Naive thymus-derived CD4-positive, alpha-beta T cell (primary cell): ENCODE data around the gene PHACTR4. TPM values are rescaled to one million over a fixed set of nuclear protein-coding genes. Genes with fewer than 3 reads are reported as not detected.

Experiments used
- ATAC-seq: fragments of 150-1000 bp; cut with Tn5 transposase; 2 replicates; pipeline ENCODE4 v1.10.0; 2021; ENCODE audit warnings: mild to moderate bottlenecking, moderate library complexity
- CTCF ChIA-PET: fragments of 350-600 bp; sonication (Branson Sonifier 250); formaldehyde crosslinking; loops from one replicate; lab custom pipeline; 2021; ENCODE audit warnings: antibody characterized with exemption; lab: Charles Lee
- POLR2A ChIA-PET: fragments of 350-600 bp; sonication (Branson Sonifier 250); formaldehyde crosslinking; loops from one replicate; lab custom pipeline; 2021; ENCODE audit warnings: antibody characterized with exemption, inconsistent platforms; lab: Charles Lee
- DNase-seq, 9 donors: peaks; one replicate each; pipeline versions ENCODE4 v3.0.0 to v3.0.0-alpha.2; 2020 to 2022; ENCODE audit warnings: mixed read lengths in 1 of 9
- H3K27ac ChIP-seq: one replicate; pipeline ENCODE4 v1.7.0; 2013; ENCODE audit warnings: mild to moderate bottlenecking, low read depth, low read length, moderate library complexity
- H3K27me3 ChIP-seq, 2 donors: one replicate each; pipeline ENCODE4 v1.7.0; 2013; ENCODE audit warnings: low read length in 2 of 2, mild to moderate bottlenecking in 2 of 2, moderate library complexity in 2 of 2; ENCODE audit not compliant: control insufficient read depth in 2 of 2, insufficient read depth in 2 of 2
- H3K36me3 ChIP-seq, 3 experiments: 1 replicate in 2 of 3; 2 replicates in 1 of 3; pipeline ENCODE4 v1.7.0; 2013; ENCODE audit warnings: low read length in 3 of 3, mild to moderate bottlenecking in 3 of 3, moderate library complexity in 1 of 3; ENCODE audit not compliant: insufficient read depth in 3 of 3, control insufficient read depth in 2 of 3
- H3K4me1 ChIP-seq, 2 donors: one replicate each; pipeline ENCODE4 v1.7.0; 2013; ENCODE audit warnings: low read length in 2 of 2, mild to moderate bottlenecking in 2 of 2, moderate library complexity in 1 of 2; ENCODE audit not compliant: control insufficient read depth in 2 of 2, insufficient read depth in 2 of 2
- H3K4me3 ChIP-seq: 2 replicates; pipeline ENCODE4 v1.7.0; 2013; ENCODE audit warnings: mild to moderate bottlenecking, low read length
- H3K9me3 ChIP-seq, 3 experiments: 1 replicate in 2 of 3; 2 replicates in 1 of 3; pipeline ENCODE4 v1.7.0; 2013; ENCODE audit warnings: low read length in 3 of 3; ENCODE audit not compliant: control insufficient read depth in 2 of 3
- H3K27ac Mint-ChIP-seq, 9 donors: one replicate each; pipeline ENCODE4 v1.8.0; 2020 to 2022; ENCODE audit warnings: mixed read lengths in 9 of 9, mild to moderate bottlenecking in 8 of 9, moderate library complexity in 5 of 9, inconsistent platforms in 2 of 9
- H3K27me3 Mint-ChIP-seq, 5 donors: one replicate each; pipeline ENCODE4 v1.8.0; 2021 to 2022; ENCODE audit warnings: mixed read lengths in 5 of 5, mild to moderate bottlenecking in 1 of 5
- H3K36me3 Mint-ChIP-seq, 5 donors: one replicate each; pipeline ENCODE4 v1.8.0; 2020 to 2022; ENCODE audit warnings: mixed read lengths in 5 of 5, mild to moderate bottlenecking in 3 of 5, inconsistent platforms in 1 of 5
- H3K4me1 Mint-ChIP-seq, 7 donors: one replicate each; pipeline ENCODE4 v1.8.0; 2020 to 2022; ENCODE audit warnings: mixed read lengths in 7 of 7, mild to moderate bottlenecking in 3 of 7, inconsistent platforms in 1 of 7
- H3K4me3 Mint-ChIP-seq, 10 donors: one replicate each; pipeline ENCODE4 v1.8.0; 2020 to 2022; ENCODE audit warnings: mild to moderate bottlenecking in 10 of 10, mixed read lengths in 10 of 10, moderate library complexity in 6 of 10, inconsistent platforms in 2 of 10
- H3K9me3 Mint-ChIP-seq, 11 donors: one replicate each; pipeline ENCODE4 v1.8.0; 2020 to 2022; ENCODE audit warnings: mixed read lengths in 11 of 11, mild to moderate bottlenecking in 4 of 11, inconsistent platforms in 1 of 11, moderate library complexity in 1 of 11
- intact Hi-C, 2 donors: fragments of 100-400 bp; cut with micrococcal nuclease; formaldehyde crosslinking; loops; one replicate each; pipeline ENCODE4 v1.15.1; 2023
- polyA plus RNA-seq, 2 donors: library from polyadenylated mRNA; unstranded; fragments of 300-500 nt; fragmentation: Illumina TruSeq; gene quantifications; one replicate each; pipeline ENCODE4 v1.2.3, GENCODE V29; 2021
- total RNA-seq, 6 experiments: library from RNA in 5 of 6; stranded (reverse) in 5 of 6; gene quantifications; 1 replicate in 5 of 6; 2 replicates in 1 of 6; pipeline ENCODE4 v1.2.3 and lab custom pipeline; 2021 to 2026

Gene PHACTR4
- total and polyA plus RNA-seq, 7 experiments from 2014 or later: 8.5 to 29.0 (median 23.0) TPM

GRCh38 chr1:28507646-28508434 lies 138.3 kb downstream of the PHACTR4 start:
- Histone ChIP-seq H3K9me3 (no peaks in the 10 kb centered on the region), H3K4me3 (peak overlapping the region; percentile 79), H3K27ac (peak overlapping the region; percentile 88), H3K27me3 (no peaks in the 10 kb centered on the region), H3K36me3 (peaks cover 20 to 46% (median 21%) of the 10 kb centered on the region in 3 experiments), H3K4me1 (peaks cover 41 to 46% of the 10 kb centered on the region in 2 donors)
- intact Hi-C loops: loop anchor here (5.0 kb wide), 6 partner anchors 101 to 676 kb away; partner anchors contain the start of genes GMEB1 (in 2 of the 2), PHACTR4 (in 1 of the 2), PPP1R8 (in 1 of the 2) and SRSF4 (in 1 of the 2)
- Mint-ChIP-seq H3K27me3 (peaks cover 0 to 3% (median 0%) of the 10 kb centered on the region in 5 donors), H3K9me3 (peaks cover 0 to 3% (median 0%) of the 10 kb centered on the region in 11 donors), H3K4me3 (peak overlapping the region; percentile 94 to 100 (median 99)), H3K36me3 (peaks cover 0 to 59% (median 39%) of the 10 kb centered on the region in 5 donors), H3K27ac (peak overlapping the region; percentile 96 to 100 (median 99)), H3K4me1 (peaks cover 45 to 62% (median 55%) of the 10 kb centered on the region in 7 donors)
- DNase-seq (peak in 1 of 9 donors; percentile 35), ATAC-seq (no peak)
- ChIA-PET CTCF (interaction anchor here (0.8 to 1.6 kb wide), 4 partner anchors 9 to 229 kb away, joined by 3 to 8 read pairs (median 3); partner anchors contain the start of gene YTHDF2), POLR2A (interaction anchor here (0.7 to 6.4 kb wide), 12 partner anchors 10 to 1019 kb away, joined by 3 to 106 read pairs (median 4); partner anchors contain the start of genes ATP5IF1, PHACTR4, TAF12 and TRNAU1AP)

GRCh38 chr1:28508435-28508754 lies 138.9 kb downstream of the PHACTR4 start:
- Mint-ChIP-seq H3K4me1 (peaks cover 46 to 63% (median 55%) of the 10 kb centered on the region in 7 donors), H3K27ac (peak overlapping the region; percentile 85 to 100 (median 99)), H3K36me3 (peaks cover 0 to 59% (median 39%) of the 10 kb centered on the region in 5 donors), H3K9me3 (peaks cover 0 to 3% (median 0%) of the 10 kb centered on the region in 11 donors), H3K4me3 (peak overlapping the region; percentile 94 to 100 (median 99)), H3K27me3 (peaks cover 0 to 3% (median 0%) of the 10 kb centered on the region in 5 donors)
- CTCF ChIA-PET: interaction anchor here (0.6 to 1.6 kb wide), 5 partner anchors 9 to 234 kb away, joined by 3 to 8 read pairs (median 3); partner anchors contain the start of gene YTHDF2
- intact Hi-C loops: loop anchor here (5.0 kb wide), 6 partner anchors 101 to 676 kb away; partner anchors contain the start of genes GMEB1 (in 2 of the 2), PHACTR4 (in 1 of the 2), PPP1R8 (in 1 of the 2) and SRSF4 (in 1 of the 2)
- H3K27ac ChIP-seq: peak overlapping the region; percentile 88
- no peak for ATAC-seq
- peaks cover 21 to 51% (median 22%) of the 10 kb centered on the region in 3 experiments for H3K36me3 ChIP-seq
- POLR2A ChIA-PET: interaction anchor here (0.7 to 6.4 kb wide), 10 partner anchors 10 to 468 kb away, joined by 3 to 106 read pairs (median 6); partner anchors contain the start of genes ATP5IF1, PHACTR4, RNU11 and TAF12
- H3K9me3 ChIP-seq: no peaks in the 10 kb centered on the region
- H3K4me3 ChIP-seq: peak overlapping the region; percentile 79
- H3K27me3 ChIP-seq: no peaks in the 10 kb centered on the region
- DNase-seq: no peak
- H3K4me1 ChIP-seq: peaks cover 41 to 46% of the 10 kb centered on the region in 2 donors

- Histone ChIP-seq H3K36me3 (peaks cover 21 to 58% (median 25%) of the 10 kb centered on the region in 3 experiments), H3K4me3 (peak overlapping the region; percentile 79), H3K27me3 (no peaks in the 10 kb centered on the region), H3K27ac (peak overlapping the region; percentile 88), H3K4me1 (peaks cover 41 to 46% of the 10 kb centered on the region in 2 donors), H3K9me3 (no peaks in the 10 kb centered on the region)
- H3K36me3 Mint-ChIP-seq: peaks cover 0 to 62% (median 43%) of the 10 kb centered on the region in 5 donors
- H3K4me3 Mint-ChIP-seq: peak overlapping the region; percentile 70 to 100 (median 99)
- intact Hi-C loops: loop anchor here (1.0 to 5.0 kb wide), 7 partner anchors 8 to 677 kb away; partner anchors contain the start of genes GMEB1 (in 2 of the 2), PHACTR4 (in 1 of the 2), PPP1R8 (in 1 of the 2) and SRSF4 (in 1 of the 2)
- POLR2A ChIA-PET: interaction anchor here (0.7 to 6.4 kb wide), 10 partner anchors 9 to 672 kb away, joined by 3 to 106 read pairs (median 6); partner anchors contain the start of genes RNU11, SRSF4, TAF12 and TRNAU1AP
- peaks cover 0 to 3% (median 0%) of the 10 kb centered on the region in 11 donors for H3K9me3 Mint-ChIP-seq
- CTCF ChIA-PET: interaction anchor here (0.6 to 1.2 kb wide), 3 partner anchors 72 to 261 kb away, joined by 3 to 5 read pairs (median 3); no protein-coding TSS in a partner anchor
- H3K27me3 Mint-ChIP-seq: peaks cover 0 to 3% (median 0%) of the 10 kb centered on the region in 5 donors
- H3K4me1 Mint-ChIP-seq: peaks cover 46 to 65% (median 55%) of the 10 kb centered on the region in 7 donors
- H3K27ac Mint-ChIP-seq: peak overlapping the region; percentile 70 to 100 (median 97)
- no peak for ATAC-seq
- peak in 2 of 9 donors; percentile 13 to 32 for DNase-seq
These were observed 140.2 kb downstream of the PHACTR4 start for GRCh38 chr1:28509705-28510272.

DNA sequence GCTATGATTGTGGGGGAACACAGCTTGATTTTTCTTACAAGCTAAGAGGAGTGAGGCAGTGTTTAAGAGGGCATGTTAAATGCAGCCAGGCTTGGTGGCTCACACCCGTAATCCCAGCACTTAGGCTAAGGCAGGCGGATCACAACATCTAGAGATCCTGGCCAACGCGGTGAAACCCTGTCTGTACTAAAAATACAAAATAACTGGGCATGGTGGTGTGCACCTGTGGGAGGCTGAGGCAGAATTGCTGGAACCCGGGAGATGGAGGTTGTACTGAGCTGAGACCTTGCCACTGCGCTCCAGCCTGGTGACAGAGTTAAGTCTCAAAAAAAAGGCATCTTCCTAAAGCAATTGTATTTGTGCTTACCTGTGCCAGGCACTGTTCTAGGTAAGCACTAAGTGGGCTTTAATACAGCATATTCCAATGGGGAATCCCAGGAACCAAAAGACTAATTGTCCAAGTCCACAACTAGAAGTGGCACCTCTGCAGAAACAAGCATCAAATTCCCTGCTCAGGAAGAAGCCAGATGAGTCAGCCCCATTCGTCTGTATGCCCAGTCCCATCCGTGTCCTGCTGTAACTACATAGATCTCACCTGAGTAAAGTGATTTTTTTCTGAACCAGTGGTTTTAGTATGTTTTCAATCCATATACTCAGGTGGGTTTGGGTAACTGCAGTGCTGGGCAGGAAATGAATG lies 140.9 kb downstream of the PHACTR4 start:
- H3K27me3 Mint-ChIP-seq: peaks cover 0 to 3% (median 0%) of the 10 kb centered on the region in 5 donors
- H3K27ac Mint-ChIP-seq: peak overlapping the region; percentile 73 to 100 (median 97)
- Histone ChIP-seq H3K4me3 (peak overlapping the region; percentile 79), H3K9me3 (no peaks in the 10 kb centered on the region), H3K36me3 (peaks cover 21 to 58% (median 25%) of the 10 kb centered on the region in 3 experiments), H3K27me3 (no peaks in the 10 kb centered on the region), H3K27ac (peak overlapping the region; percentile 88), H3K4me1 (peaks cover 41 to 46% of the 10 kb centered on the region in 2 donors)
- ATAC-seq: peak; percentile 12
- ChIA-PET POLR2A (interaction anchor here (0.7 to 6.4 kb wide), 10 partner anchors 16 to 671 kb away, joined by 3 to 106 read pairs (median 6); partner anchors contain the start of genes RAB42, RNU11, SRSF4 and TAF12), CTCF (interaction anchor here (0.6 to 1.2 kb wide), 4 partner anchors 71 to 262 kb away, joined by 3 to 5 read pairs (median 3); no protein-coding TSS in a partner anchor)
- intact Hi-C loops: no loop called here
- peaks cover 0 to 64% (median 45%) of the 10 kb centered on the region in 5 donors for H3K36me3 Mint-ChIP-seq
- peak overlapping the region; percentile 70 to 100 (median 99) for H3K4me3 Mint-ChIP-seq
- DNase-seq: peak in 2 of 9 donors; percentile 21 to 26
- peaks cover 0 to 3% (median 0%) of the 10 kb centered on the region in 11 donors for H3K9me3 Mint-ChIP-seq
- H3K4me1 Mint-ChIP-seq: peaks cover 44 to 61% (median 54%) of the 10 kb centered on the region in 7 donors

GRCh38 chr1:28510970-28511440 lies 141.5 kb downstream of the PHACTR4 start:
- H3K27me3 ChIP-seq: no peaks in the 10 kb centered on the region
- H3K4me1 Mint-ChIP-seq: peaks cover 41 to 56% (median 49%) of the 10 kb centered on the region in 7 donors
- H3K4me3 Mint-ChIP-seq: peak overlapping the region; percentile 70 to 100 (median 99)
- no peak overlapping the region for H3K4me3 ChIP-seq
- DNase-seq (no peak), ATAC-seq (no peak)
- no peaks in the 10 kb centered on the region for H3K9me3 ChIP-seq
- intact Hi-C loops: no loop called here
- H3K36me3 Mint-ChIP-seq: peaks cover 0 to 60% (median 45%) of the 10 kb centered on the region in 5 donors
- H3K36me3 ChIP-seq: peaks cover 21 to 56% (median 25%) of the 10 kb centered on the region in 3 experiments
- H3K9me3 Mint-ChIP-seq: no peaks in the 10 kb centered on the region
- H3K27me3 Mint-ChIP-seq: no peaks in the 10 kb centered on the region
- ChIA-PET POLR2A (interaction anchor here (0.8 to 6.4 kb wide), 6 partner anchors 16 to 671 kb away, joined by 3 to 106 read pairs (median 4); partner anchors contain the start of genes RAB42 and SRSF4), CTCF (interaction anchor here (0.6 to 1.2 kb wide), 2 partner anchors 257 to 262 kb away, joined by 3 to 5 read pairs; no protein-coding TSS in a partner anchor)
- H3K4me1 ChIP-seq: peaks cover 41 to 46% of the 10 kb centered on the region in 2 donors
- peak overlapping the region; percentile 88 for H3K27ac ChIP-seq
- H3K27ac Mint-ChIP-seq: peak overlapping the region; percentile 73 to 100 (median 97)
